WTC11 (cell line): Measurements from ENCODE around the gene MRPL32. TPM values are rescaled to one million over a fixed set of nuclear protein-coding genes. Genes with fewer than 3 reads are reported as not detected.
"Not testable (repeated sequence)": the region's sequence is repeated elsewhere in the genome, so short reads cannot be mapped to it uniquely, and the experiment has no call there.

ENCODE experiments used
- ATAC-seq: fragments of 200-7000 bp; cut with Tn5 transposase; 2 replicates; pipeline ENCODE4 v1.10.0; 2021; ENCODE audit warnings: mild to moderate bottlenecking, moderate library complexity
- CTCF ChIA-PET: fragments of 300-600 bp; sonication (Branson Sonifier 250); formaldehyde crosslinking; loops from one replicate; lab custom pipeline; 2021; ENCODE audit warnings: antibody characterized with exemption; lab: Charles Lee
- POLR2A ChIA-PET: fragments of 350-600 bp; sonication (Branson Sonifier 250); formaldehyde crosslinking; loops from one replicate; lab custom pipeline; 2021; ENCODE audit warnings: antibody characterized with exemption; lab: Charles Lee
- DNase-seq: peaks from one replicate; pipeline ENCODE4 v3.0.0; 2021; ENCODE audit warnings: low spot score
- H3K27ac Mint-ChIP-seq: 2 replicates; pipeline ENCODE4 v1.8.0; 2021; ENCODE audit warnings: mixed read lengths
- H3K27me3 Mint-ChIP-seq: 2 replicates; pipeline ENCODE4 v1.8.0; 2021; ENCODE audit warnings: low read depth, mild to moderate bottlenecking, moderate library complexity, mixed read lengths
- H3K36me3 Mint-ChIP-seq: 2 replicates; pipeline ENCODE4 v1.8.0; 2021; ENCODE audit warnings: mixed read lengths
- H3K4me1 Mint-ChIP-seq: 2 replicates; pipeline ENCODE4 v1.8.0; 2022; ENCODE audit warnings: mixed read lengths
- H3K4me3 Mint-ChIP-seq: 2 replicates; pipeline ENCODE4 v1.8.0; 2021; ENCODE audit warnings: mild to moderate bottlenecking, moderate library complexity, mixed read lengths
- H3K9me3 Mint-ChIP-seq: 2 replicates; pipeline ENCODE4 v1.8.0; 2021; ENCODE audit warnings: mixed read lengths
- ATF1 ChIP-seq: sonication (generic); formaldehyde crosslinking; IDR thresholded peaks from 2 replicates; pipeline ENCODE4 v1.8.1; 2023; ENCODE audit warnings: mild to moderate bottlenecking, moderate library complexity, missing genetic modification reagents
- ATF2 ChIP-seq: sonication (generic); formaldehyde crosslinking; IDR thresholded peaks from 2 replicates; pipeline ENCODE4 v1.8.1; 2022; ENCODE audit warnings: low read depth, missing genetic modification reagents, borderline replicate concordance
- GRHL2 ChIP-seq: fragments of 250-450 bp; sonication (Bioruptor Pico); IDR thresholded peaks from 2 replicates; pipeline ENCODE4 v1.8.0; 2022; ENCODE audit warnings: mild to moderate bottlenecking, moderate library complexity; ENCODE audit not compliant: insufficient replicate concordance, severe bottlenecking
- OVOL2 ChIP-seq: fragments of 250-450 bp; sonication (Bioruptor Pico); IDR thresholded peaks from 2 replicates; pipeline ENCODE4 v1.9.0; 2021; ENCODE audit warnings: mild to moderate bottlenecking, borderline replicate concordance
- SMAD3 ChIP-seq: sonication (generic); formaldehyde crosslinking; IDR thresholded peaks from 2 replicates; pipeline ENCODE4 v1.8.0; 2022; ENCODE audit warnings: missing genetic modification reagents, mild to moderate bottlenecking, borderline replicate concordance
- total RNA-seq: library from RNA; stranded (reverse); gene quantifications from 3 replicates; pipeline ENCODE4 v1.2.3, GENCODE V29; 2021
- TF ChIP-seq, protein P1 (sequence below): fragments of 250-450 bp; sonication (Bioruptor Pico); IDR thresholded peaks from 2 replicates; pipeline ENCODE4 v1.8.0; 2021; ENCODE audit warnings: mild to moderate bottlenecking
- TF ChIP-seq, protein P2 (sequence below): fragments of 250-450 bp; sonication (Bioruptor Pico); IDR thresholded peaks from 2 replicates; pipeline ENCODE4 v1.9.0; 2021; ENCODE audit warnings: mild to moderate bottlenecking, borderline replicate concordance
- TF ChIP-seq, protein P3 (sequence below): sonication (generic); formaldehyde crosslinking; IDR thresholded peaks from 2 replicates; pipeline ENCODE4 v1.8.0; 2023; ENCODE audit warnings: mild to moderate bottlenecking, missing genetic modification reagents
- TF ChIP-seq, protein P4 (sequence below): fragments of 200-600 bp; IDR thresholded peaks from 2 replicates; pipeline ENCODE4 v1.8.0; 2022; ENCODE audit warnings: antibody characterized with exemption

MRPL32 gene
- total RNA-seq, 1 experiment from 2014 or later = 84.4 TPM

GRCh38 chr7:42931834-42932651, at the start of gene MRPL32, which contains the start of gene PSMA2 (continued):
- TF ChIP-seq, protein P1, sequence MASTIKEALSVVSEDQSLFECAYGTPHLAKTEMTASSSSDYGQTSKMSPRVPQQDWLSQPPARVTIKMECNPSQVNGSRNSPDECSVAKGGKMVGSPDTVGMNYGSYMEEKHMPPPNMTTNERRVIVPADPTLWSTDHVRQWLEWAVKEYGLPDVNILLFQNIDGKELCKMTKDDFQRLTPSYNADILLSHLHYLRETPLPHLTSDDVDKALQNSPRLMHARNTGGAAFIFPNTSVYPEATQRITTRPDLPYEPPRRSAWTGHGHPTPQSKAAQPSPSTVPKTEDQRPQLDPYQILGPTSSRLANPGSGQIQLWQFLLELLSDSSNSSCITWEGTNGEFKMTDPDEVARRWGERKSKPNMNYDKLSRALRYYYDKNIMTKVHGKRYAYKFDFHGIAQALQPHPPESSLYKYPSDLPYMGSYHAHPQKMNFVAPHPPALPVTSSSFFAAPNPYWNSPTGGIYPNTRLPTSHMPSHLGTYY = no peak

GRCh38 chr7:42883950-42884349, 48.2 kb upstream of the MRPL32 start:
- CTCF ChIA-PET = interaction anchor here (1.1 kb wide), 1 partner anchor 139 kb away, joined by 4 read pairs; no protein-coding TSS in a partner anchor

DNA sequence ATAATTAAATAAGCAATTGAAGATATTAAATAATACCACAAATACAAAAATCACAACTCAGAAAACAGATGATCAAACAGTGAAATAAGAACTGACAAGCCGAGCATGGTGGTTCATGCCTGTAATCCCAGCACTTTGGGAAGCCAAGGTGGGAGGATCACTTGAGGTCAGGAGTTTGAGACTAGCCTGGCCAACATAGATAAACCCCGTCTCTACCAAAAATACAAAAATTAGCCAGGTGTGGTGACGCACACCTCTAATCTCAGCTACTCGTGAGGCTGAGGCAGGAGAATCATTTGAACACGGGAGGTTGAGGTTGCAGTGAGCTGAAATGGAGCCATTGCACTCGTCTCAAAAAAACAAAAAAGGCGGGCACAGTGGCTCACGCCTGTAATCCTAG, 47.0 kb upstream of the MRPL32 start:
- CTCF ChIA-PET = interaction anchor here (0.9 to 1.1 kb wide), 2 partner anchors 9 to 944 kb away, joined by 3 read pairs; no protein-coding TSS in a partner anchor
- Mint-ChIP-seq H3K9me3 (peaks cover 10% of the 10 kb centered on the region), H3K4me1 (peaks cover 44% of the 10 kb centered on the region), H3K36me3 (peaks cover 14% of the 10 kb centered on the region; the same call in 1 of the 2 replicates)
- H3K4me3 Mint-ChIP-seq, DNase-seq, ATAC-seq, H3K27ac Mint-ChIP-seq, H3K27me3 Mint-ChIP-seq, POLR2A ChIA-PET: not testable (repeated sequence)

More at GRCh38 chr7:42883950-42884349, 48.2 kb upstream of the MRPL32 start:
- peaks cover 38% of the 10 kb centered on the region for H3K4me1 Mint-ChIP-seq
- peak; percentile 8 for ATAC-seq
- TF ChIP-seq, protein P2, sequence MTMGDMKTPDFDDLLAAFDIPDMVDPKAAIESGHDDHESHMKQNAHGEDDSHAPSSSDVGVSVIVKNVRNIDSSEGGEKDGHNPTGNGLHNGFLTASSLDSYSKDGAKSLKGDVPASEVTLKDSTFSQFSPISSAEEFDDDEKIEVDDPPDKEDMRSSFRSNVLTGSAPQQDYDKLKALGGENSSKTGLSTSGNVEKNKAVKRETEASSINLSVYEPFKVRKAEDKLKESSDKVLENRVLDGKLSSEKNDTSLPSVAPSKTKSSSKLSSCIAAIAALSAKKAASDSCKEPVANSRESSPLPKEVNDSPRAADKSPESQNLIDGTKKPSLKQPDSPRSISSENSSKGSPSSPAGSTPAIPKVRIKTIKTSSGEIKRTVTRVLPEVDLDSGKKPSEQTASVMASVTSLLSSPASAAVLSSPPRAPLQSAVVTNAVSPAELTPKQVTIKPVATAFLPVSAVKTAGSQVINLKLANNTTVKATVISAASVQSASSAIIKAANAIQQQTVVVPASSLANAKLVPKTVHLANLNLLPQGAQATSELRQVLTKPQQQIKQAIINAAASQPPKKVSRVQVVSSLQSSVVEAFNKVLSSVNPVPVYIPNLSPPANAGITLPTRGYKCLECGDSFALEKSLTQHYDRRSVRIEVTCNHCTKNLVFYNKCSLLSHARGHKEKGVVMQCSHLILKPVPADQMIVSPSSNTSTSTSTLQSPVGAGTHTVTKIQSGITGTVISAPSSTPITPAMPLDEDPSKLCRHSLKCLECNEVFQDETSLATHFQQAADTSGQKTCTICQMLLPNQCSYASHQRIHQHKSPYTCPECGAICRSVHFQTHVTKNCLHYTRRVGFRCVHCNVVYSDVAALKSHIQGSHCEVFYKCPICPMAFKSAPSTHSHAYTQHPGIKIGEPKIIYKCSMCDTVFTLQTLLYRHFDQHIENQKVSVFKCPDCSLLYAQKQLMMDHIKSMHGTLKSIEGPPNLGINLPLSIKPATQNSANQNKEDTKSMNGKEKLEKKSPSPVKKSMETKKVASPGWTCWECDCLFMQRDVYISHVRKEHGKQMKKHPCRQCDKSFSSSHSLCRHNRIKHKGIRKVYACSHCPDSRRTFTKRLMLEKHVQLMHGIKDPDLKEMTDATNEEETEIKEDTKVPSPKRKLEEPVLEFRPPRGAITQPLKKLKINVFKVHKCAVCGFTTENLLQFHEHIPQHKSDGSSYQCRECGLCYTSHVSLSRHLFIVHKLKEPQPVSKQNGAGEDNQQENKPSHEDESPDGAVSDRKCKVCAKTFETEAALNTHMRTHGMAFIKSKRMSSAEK (CRISPR knock-in tag) = no peak
- no peak for TF ChIP-seq GRHL2 (CRISPR knock-in tag)
- TF ChIP-seq ATF1 (CRISPR knock-in tag) = no peak
- TF ChIP-seq, protein P3, sequence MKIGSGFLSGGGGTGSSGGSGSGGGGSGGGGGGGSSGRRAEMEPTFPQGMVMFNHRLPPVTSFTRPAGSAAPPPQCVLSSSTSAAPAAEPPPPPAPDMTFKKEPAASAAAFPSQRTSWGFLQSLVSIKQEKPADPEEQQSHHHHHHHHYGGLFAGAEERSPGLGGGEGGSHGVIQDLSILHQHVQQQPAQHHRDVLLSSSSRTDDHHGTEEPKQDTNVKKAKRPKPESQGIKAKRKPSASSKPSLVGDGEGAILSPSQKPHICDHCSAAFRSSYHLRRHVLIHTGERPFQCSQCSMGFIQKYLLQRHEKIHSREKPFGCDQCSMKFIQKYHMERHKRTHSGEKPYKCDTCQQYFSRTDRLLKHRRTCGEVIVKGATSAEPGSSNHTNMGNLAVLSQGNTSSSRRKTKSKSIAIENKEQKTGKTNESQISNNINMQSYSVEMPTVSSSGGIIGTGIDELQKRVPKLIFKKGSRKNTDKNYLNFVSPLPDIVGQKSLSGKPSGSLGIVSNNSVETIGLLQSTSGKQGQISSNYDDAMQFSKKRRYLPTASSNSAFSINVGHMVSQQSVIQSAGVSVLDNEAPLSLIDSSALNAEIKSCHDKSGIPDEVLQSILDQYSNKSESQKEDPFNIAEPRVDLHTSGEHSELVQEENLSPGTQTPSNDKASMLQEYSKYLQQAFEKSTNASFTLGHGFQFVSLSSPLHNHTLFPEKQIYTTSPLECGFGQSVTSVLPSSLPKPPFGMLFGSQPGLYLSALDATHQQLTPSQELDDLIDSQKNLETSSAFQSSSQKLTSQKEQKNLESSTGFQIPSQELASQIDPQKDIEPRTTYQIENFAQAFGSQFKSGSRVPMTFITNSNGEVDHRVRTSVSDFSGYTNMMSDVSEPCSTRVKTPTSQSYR (CRISPR knock-in tag) = peak; percentile 46; the same call in 1 of the 2 replicates
- TF ChIP-seq, all 79 proteins: peak for 1
- Mint-ChIP-seq H3K27me3 (no peaks in the 10 kb centered on the region), H3K9me3 (peaks cover 18% of the 10 kb centered on the region), H3K36me3 (peaks cover 21% of the 10 kb centered on the region), H3K27ac (no peak overlapping the region), H3K4me3 (no peak overlapping the region)
- DNase-seq = no peak
- POLR2A ChIA-PET = no interaction called here

GRCh38 chr7:42886129-42886528, 46.0 kb upstream of the MRPL32 start:
- peaks cover 43% of the 10 kb centered on the region for H3K4me1 Mint-ChIP-seq

More at GRCh38 chr7:42886129-42886528, 46.0 kb upstream of the MRPL32 start:
- Mint-ChIP-seq H3K27me3 (no peaks in the 10 kb centered on the region), H3K36me3 (peaks cover 14% of the 10 kb centered on the region; the same call in 1 of the 2 replicates), H3K9me3 (peaks cover 10% of the 10 kb centered on the region), H3K4me3 (peak overlapping the region; percentile 20; the same call in 1 of the 2 replicates), H3K27ac (no peak overlapping the region; the same call in 1 of the 2 replicates)
- POLR2A ChIA-PET = no interaction called here
- no peak for TF ChIP-seq SMAD3 (CRISPR knock-in tag)
- no peak for TF ChIP-seq ATF2 (CRISPR knock-in tag)
- TF ChIP-seq, protein P4, sequence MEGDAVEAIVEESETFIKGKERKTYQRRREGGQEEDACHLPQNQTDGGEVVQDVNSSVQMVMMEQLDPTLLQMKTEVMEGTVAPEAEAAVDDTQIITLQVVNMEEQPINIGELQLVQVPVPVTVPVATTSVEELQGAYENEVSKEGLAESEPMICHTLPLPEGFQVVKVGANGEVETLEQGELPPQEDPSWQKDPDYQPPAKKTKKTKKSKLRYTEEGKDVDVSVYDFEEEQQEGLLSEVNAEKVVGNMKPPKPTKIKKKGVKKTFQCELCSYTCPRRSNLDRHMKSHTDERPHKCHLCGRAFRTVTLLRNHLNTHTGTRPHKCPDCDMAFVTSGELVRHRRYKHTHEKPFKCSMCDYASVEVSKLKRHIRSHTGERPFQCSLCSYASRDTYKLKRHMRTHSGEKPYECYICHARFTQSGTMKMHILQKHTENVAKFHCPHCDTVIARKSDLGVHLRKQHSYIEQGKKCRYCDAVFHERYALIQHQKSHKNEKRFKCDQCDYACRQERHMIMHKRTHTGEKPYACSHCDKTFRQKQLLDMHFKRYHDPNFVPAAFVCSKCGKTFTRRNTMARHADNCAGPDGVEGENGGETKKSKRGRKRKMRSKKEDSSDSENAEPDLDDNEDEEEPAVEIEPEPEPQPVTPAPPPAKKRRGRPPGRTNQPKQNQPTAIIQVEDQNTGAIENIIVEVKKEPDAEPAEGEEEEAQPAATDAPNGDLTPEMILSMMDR = 0 out of 2 replicates have a peak, but pooled peaks have one; percentile 21
- TF ChIP-seq OVOL2 (CRISPR knock-in tag) = no peak
- ATAC-seq (no peak), DNase-seq (no peak)
- CTCF ChIA-PET = interaction anchor here (0.7 to 1.6 kb wide), 7 partner anchors 9 to 945 kb away, joined by 3 to 15 read pairs (median 4); no protein-coding TSS in a partner anchor
